ENCODE measurements around the gene ADPRHL1.

The ADPRHL1 gene

GRCh38 chr13:113358653-113359190 is 94.6 kb downstream of the ADPRHL1 start:
- no peaks in the 10 kb centered on the region for H3K36me3 ChIP-seq (ENCODE audit: control insufficient read depth, low read length)
- no peak overlapping the region for H3K27ac ChIP-seq (ENCODE audit: low read depth, low read length)
- no peaks in the 10 kb centered on the region for H3K79me2 ChIP-seq (ENCODE audit: control insufficient read depth, low read length)
- H3K4me1 ChIP-seq (ENCODE audit: control insufficient read depth, low read length) = no peaks in the 10 kb centered on the region
- no peaks in the 10 kb centered on the region for H3K9me2 ChIP-seq (replicated peaks; ENCODE audit: control insufficient read depth, low read length)
- no peaks in the 10 kb centered on the region for H3F3A ChIP-seq (ENCODE audit: control insufficient read depth, insufficient read depth)
- peaks cover 30% of the 10 kb centered on the region for H3K27me3 ChIP-seq (ENCODE audit: control insufficient read depth, low read length)
- H3K9me3 ChIP-seq (ENCODE audit: control insufficient read depth, insufficient read depth, low read length) = no peaks in the 10 kb centered on the region
- no peak for TF ChIP-seq CTCF (IDR thresholded peaks at IDR 0.05; ENCODE audit: low read depth, low read length, poor library complexity, severe bottlenecking)
- no peak for TF ChIP-seq EZH2phosphoT487 (IDR thresholded peaks at IDR 0.05; ENCODE audit: borderline replicate concordance, low read length)
- no peak overlapping the region for H3K4me3 ChIP-seq (ENCODE audit: low read length)
- no peaks in the 10 kb centered on the region for H4K20me1 ChIP-seq (ENCODE audit: control insufficient read depth, insufficient read depth, low read depth, low read length)
- no peak overlapping the region for H3K4me2 ChIP-seq (ENCODE audit: low read length)

- peaks cover 21% of the 10 kb centered on the region for H3K27me3 ChIP-seq (ENCODE audit: control insufficient read depth, low read length)
- H3K36me3 ChIP-seq (ENCODE audit: control insufficient read depth, low read length) = no peaks in the 10 kb centered on the region
- H3K79me2 ChIP-seq (ENCODE audit: control insufficient read depth, low read length) = no peaks in the 10 kb centered on the region
- H3K27ac ChIP-seq (ENCODE audit: low read depth, low read length) = no peak overlapping the region
- TF ChIP-seq EZH2phosphoT487 (IDR thresholded peaks at IDR 0.05; ENCODE audit: borderline replicate concordance, low read length) = no peak
- no peaks in the 10 kb centered on the region for H3F3A ChIP-seq (ENCODE audit: control insufficient read depth, insufficient read depth)
- no peak overlapping the region for H3K4me2 ChIP-seq (ENCODE audit: low read length)
- no peaks in the 10 kb centered on the region for H3K9me2 ChIP-seq (replicated peaks; ENCODE audit: control insufficient read depth, low read length)
- H3K4me3 ChIP-seq (ENCODE audit: low read length) = no peak overlapping the region
- no peaks in the 10 kb centered on the region for H4K20me1 ChIP-seq (ENCODE audit: control insufficient read depth, insufficient read depth, low read depth, low read length)
- no peaks in the 10 kb centered on the region for H3K9me3 ChIP-seq (ENCODE audit: control insufficient read depth, insufficient read depth, low read length)
- no peaks in the 10 kb centered on the region for H3K4me1 ChIP-seq (ENCODE audit: control insufficient read depth, low read length)
These were observed 95.8 kb downstream of the ADPRHL1 start for GRCh38 chr13:113357529-113357928.

GRCh38 chr13:113356596-113356995 is 96.7 kb downstream of the ADPRHL1 start:
- Histone ChIP-seq H4K20me1 (ENCODE audit: control insufficient read depth, insufficient read depth, low read depth, low read length) (no peaks in the 10 kb centered on the region), H3K9me2 (replicated peaks; ENCODE audit: control insufficient read depth, low read length) (no peaks in the 10 kb centered on the region), H3K4me1 (ENCODE audit: control insufficient read depth, low read length) (no peaks in the 10 kb centered on the region), H3K9me3 (ENCODE audit: control insufficient read depth, insufficient read depth, low read length) (no peaks in the 10 kb centered on the region), H3K27ac (ENCODE audit: low read depth, low read length) (no peak overlapping the region), H3K4me3 (ENCODE audit: low read length) (no peak overlapping the region), H3F3A (ENCODE audit: control insufficient read depth, insufficient read depth) (no peaks in the 10 kb centered on the region), H3K4me2 (ENCODE audit: low read length) (no peak overlapping the region), H3K79me2 (ENCODE audit: control insufficient read depth, low read length) (no peaks in the 10 kb centered on the region), H3K27me3 (ENCODE audit: control insufficient read depth, low read length) (peaks cover 20% of the 10 kb centered on the region), H3K36me3 (ENCODE audit: control insufficient read depth, low read length) (no peaks in the 10 kb centered on the region)
- TF ChIP-seq EZH2phosphoT487 (IDR thresholded peaks at IDR 0.05; ENCODE audit: borderline replicate concordance, low read length) (no peak), CTCF (IDR thresholded peaks at IDR 0.05; ENCODE audit: low read depth, low read length, poor library complexity, severe bottlenecking) (no peak)

- Histone ChIP-seq H4K20me1 (ENCODE audit: control insufficient read depth, insufficient read depth, low read depth, low read length) (no peaks in the 10 kb centered on the region), H3K27ac (ENCODE audit: low read depth, low read length) (no peak overlapping the region), H3K27me3 (ENCODE audit: control insufficient read depth, low read length) (peaks cover 15% of the 10 kb centered on the region), H3K79me2 (ENCODE audit: control insufficient read depth, low read length) (no peaks in the 10 kb centered on the region), H3F3A (ENCODE audit: control insufficient read depth, insufficient read depth) (no peaks in the 10 kb centered on the region), H3K36me3 (ENCODE audit: control insufficient read depth, low read length) (no peaks in the 10 kb centered on the region), H3K4me3 (ENCODE audit: low read length) (no peak overlapping the region), H3K4me1 (ENCODE audit: control insufficient read depth, low read length) (no peaks in the 10 kb centered on the region), H3K4me2 (ENCODE audit: low read length) (no peak overlapping the region), H3K9me2 (replicated peaks; ENCODE audit: control insufficient read depth, low read length) (no peaks in the 10 kb centered on the region), H3K9me3 (ENCODE audit: control insufficient read depth, insufficient read depth, low read length) (no peaks in the 10 kb centered on the region)
- no peak for TF ChIP-seq CTCF (IDR thresholded peaks at IDR 0.05; ENCODE audit: low read depth, low read length, poor library complexity, severe bottlenecking)
- no peak for TF ChIP-seq EZH2phosphoT487 (IDR thresholded peaks at IDR 0.05; ENCODE audit: borderline replicate concordance, low read length)
These were observed 97.7 kb downstream of the ADPRHL1 start for GRCh38 chr13:113355621-113356020.
